Astrocyte of the cerebellum (primary cell): Measurements from ENCODE around the gene STAP1.

Experiments
- DNase-seq: peaks from one replicate; pipeline ENCODE4 v3.0.0-alpha.2; 2011; ENCODE audit warnings: low read depth
- H3K4me3 ChIP-seq: 2 replicates; pipeline ENCODE4 v1.5.1; 2011; ENCODE audit warnings: mild to moderate bottlenecking, low read depth, low read length, moderate library complexity
- CTCF ChIP-seq: IDR thresholded peaks from 2 replicates; pipeline ENCODE4 v1.5.1; 2012; ENCODE audit warnings: low read length, low read depth, moderate library complexity, mild to moderate bottlenecking; ENCODE audit errors: missing control alignments
- in situ Hi-C: cut with HindIII; loops from 2 replicates; pipeline ENCODE4 v1.10.0; 2017; ENCODE audit warnings: low sequenced_read_pairs

STAP1 gene

GRCh38 chr4:67604749-67605148 lies 46.2 kb downstream of the STAP1 start:
- DNase-seq, result no peak
- no peak overlapping the region for H3K4me3 ChIP-seq
- in situ Hi-C loops, result no loop called here
- no peak for TF ChIP-seq CTCF

GRCh38 chr4:67608027-67608426 lies 49.5 kb downstream of the STAP1 start:
- H3K4me3 ChIP-seq, result no peak overlapping the region
- no peak for TF ChIP-seq CTCF
- in situ Hi-C loops, result no loop called here
- DNase-seq, result no peak

- no peak overlapping the region for H3K4me3 ChIP-seq
- TF ChIP-seq CTCF, result no peak
- in situ Hi-C loops, result no loop called here
- no peak for DNase-seq
These were observed 55.7 kb downstream of the STAP1 start for GRCh38 chr4:67614186-67614585.

GRCh38 chr4:67615119-67615518 lies 56.6 kb downstream of the STAP1 start:
- no peak for DNase-seq
- H3K4me3 ChIP-seq, result no peak overlapping the region
- in situ Hi-C loops, result no loop called here
- TF ChIP-seq CTCF, result no peak

- no peak for TF ChIP-seq CTCF
- in situ Hi-C loops, result no loop called here
- no peak overlapping the region for H3K4me3 ChIP-seq
- DNase-seq, result no peak
These were observed 58.0 kb downstream of the STAP1 start for GRCh38 chr4:67616478-67616877.

- DNase-seq, result no peak
- no peak for TF ChIP-seq CTCF
- H3K4me3 ChIP-seq, result no peak overlapping the region
- in situ Hi-C loops, result no loop called here
These were observed 66.4 kb downstream of the STAP1 start for GRCh38 chr4:67624939-67625338.

- in situ Hi-C loops, result no loop called here
- no peak overlapping the region for H3K4me3 ChIP-seq
- no peak for DNase-seq
- TF ChIP-seq CTCF, result no peak
These were observed 74.0 kb downstream of the STAP1 start for GRCh38 chr4:67632492-67632891.
